GDM1 (cell line): Measurements from ENCODE around the gene RIMS3.

Source experiments
- DNase-seq: peaks from one replicate; lab custom pipeline; 2025; lab: John Stamatoyannopoulos, UW

RIMS3 gene

DNA sequence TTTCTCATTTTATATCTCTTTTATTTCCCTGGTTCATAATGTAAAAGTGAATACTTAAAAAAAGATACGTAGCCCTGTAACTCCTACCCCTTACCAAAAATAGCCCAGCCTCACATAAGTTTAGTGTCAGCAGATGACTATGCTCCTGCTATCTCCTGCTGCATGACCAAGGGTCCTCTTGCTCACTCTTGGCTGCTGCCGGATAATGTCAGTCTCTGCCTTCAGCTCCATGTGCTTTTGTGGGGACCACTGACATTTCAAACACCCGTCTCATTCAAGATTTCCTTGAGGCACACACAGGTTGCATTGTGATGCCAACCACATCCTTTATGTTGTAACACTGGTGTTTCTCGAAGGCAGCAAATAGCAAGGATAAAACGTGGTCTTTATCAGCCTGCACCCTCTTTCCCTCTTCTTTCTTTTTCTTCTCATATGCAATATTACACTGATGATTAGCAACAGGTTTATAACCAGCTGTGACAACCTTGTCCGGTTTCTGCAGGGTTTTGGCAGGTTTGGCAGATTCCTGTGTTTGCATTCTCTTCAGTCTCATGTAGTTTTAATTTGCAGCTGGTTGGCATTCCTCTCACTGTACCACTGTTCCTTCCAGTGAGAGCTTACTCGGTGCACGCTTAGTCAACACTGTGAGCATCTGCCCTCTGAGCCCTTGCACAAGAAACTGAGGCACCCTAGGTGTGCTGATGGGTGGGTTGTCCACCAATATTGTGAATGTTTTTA, 71.9 kb downstream of the RIMS3 start:
- no peak for DNase-seq

DNA sequence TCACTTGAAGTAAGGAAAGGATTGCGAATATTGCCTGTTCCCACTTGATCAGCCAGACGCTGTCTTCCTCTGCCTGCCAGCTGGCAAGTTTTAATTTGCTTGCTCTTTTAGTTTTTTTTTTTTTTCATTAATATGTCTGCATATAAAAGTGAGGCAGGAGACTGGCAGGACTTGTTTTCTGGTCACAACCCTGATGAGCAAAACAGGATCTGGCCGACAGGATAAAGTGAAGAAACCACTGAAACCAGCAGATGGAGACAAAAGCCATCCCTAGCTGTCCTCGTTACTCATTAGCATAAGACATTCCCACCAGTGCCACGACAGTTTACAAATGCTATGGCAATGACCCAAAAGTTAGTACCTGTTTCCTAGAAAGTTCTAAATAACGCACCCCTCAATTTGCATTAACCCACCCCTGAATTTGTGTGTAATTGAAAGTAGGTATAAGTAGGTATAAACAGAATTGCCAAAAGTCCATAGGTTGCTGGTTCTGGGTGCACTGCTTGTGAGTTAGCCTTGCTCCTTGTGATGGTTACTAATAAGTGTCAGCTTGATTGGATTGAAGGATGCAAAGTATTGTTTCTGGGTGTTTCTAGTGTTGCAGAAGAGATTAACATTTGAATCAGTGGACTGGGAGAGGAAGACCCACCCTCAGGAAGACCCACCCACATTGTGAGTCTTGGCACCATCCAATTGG, 73.2 kb downstream of the RIMS3 start:
- DNase-seq = no peak

DNA sequence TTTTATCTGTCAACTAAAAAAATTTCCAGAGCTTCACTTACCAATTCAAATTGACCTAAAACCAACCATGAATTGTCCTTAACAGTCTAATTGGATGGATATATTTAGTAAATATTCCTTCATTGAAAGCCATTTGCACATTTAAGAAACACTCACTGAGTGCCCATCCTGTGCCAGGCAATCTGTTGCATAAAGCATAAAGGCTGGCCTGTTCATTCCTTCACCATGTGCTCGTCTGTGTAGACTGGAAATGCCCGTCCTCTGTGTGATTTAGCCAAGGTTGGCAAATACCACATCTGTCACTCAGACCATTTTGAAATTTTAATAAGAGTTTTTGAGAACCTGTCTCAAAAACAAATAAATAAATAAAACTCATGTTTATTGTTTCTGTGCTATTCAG, 76.9 kb downstream of the RIMS3 start:
- DNase-seq = no peak

DNA sequence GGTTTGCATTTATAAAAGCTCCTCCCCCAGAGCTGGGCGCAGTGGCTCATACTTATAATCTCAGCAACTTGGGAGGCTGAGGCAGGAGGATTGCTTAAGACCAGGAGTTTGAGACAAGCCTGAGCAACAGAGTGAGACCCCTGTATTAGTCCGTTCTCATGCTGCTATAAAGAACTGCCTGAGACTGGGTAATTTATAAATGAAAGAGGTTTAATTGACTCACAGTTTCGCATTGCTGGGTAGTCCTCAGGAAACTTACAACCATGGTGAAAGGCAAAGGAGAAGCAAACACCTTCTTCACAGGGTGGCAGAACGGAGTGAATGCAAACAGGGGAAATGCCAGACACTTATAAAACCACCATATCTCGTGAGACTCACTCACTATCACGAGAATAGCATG, 81.5 kb downstream of the RIMS3 start:
- DNase-seq = no peak

DNA sequence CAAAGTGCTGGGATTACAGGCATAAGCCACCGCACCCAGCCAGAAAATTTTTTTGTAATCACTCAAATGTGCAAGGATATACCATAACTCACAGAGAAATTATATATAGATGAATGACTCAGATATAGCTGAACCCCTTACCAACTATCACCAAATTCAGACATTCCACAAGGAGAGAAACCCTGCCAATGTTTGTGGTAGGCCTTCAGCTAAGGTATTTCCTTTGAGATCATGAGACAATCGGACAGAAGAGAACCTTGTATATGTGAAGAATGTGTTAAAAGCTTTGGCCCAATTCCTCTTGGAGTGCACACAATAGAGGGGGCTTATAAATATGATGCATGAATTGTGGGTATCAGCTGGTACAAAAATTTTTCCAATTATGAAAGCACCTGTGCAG, 83.4 kb downstream of the RIMS3 start:
- no peak for DNase-seq

DNA sequence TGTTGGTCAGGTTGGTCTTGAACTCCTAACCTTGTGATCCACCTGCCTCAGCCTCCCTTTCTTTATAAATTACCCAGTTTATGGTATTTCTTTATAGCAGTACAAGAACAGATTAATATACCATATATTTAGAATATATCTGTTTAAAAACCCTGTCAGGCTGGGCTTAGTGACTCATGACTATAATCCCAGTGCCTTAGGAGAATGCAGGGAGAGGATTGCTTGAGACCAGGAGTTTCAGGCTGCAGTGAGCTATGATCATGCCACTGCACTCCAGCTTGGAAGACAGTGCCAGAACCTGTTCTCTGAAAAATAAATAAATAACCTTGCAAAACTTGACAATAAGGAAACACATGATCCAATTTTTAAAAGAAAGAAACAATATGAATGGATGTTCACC, 90.1 kb downstream of the RIMS3 start:
- no peak for DNase-seq

DNA sequence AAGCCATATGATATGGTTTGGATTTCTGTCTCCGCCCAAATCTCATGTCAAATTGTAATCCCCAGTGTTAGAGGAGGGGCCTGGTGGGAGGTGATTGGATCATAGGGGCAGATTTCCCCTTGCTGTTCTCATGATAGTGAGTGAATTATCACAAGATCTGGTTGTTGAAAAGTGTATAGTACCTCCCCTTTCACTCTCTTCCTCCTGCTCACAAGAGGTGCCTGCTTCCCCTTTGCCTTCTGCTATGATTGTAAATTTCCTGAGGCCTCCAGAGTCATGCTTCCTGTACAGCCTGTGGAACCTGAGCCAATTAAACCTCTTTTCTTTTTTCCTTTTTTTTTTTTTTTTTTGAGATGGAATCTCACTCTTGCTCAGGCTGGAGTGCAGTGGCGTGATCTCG, 90.7 kb downstream of the RIMS3 start:
- DNase-seq = peak; percentile 64
